Ovary (tissue), 3 donors: ENCODE data around the gene IL1RAPL2.

Experiments
- POLR2A ChIP-seq: fragments of 450-650 bp; IDR thresholded peaks from one replicate; pipeline ENCODE4 v1.6.1; 2017; ENCODE audit warnings: antibody characterized with exemption, mild to moderate bottlenecking, moderate library complexity
- TF ChIP-seq, protein P1 (sequence below), 3 donors: fragments of 450-650 bp in 2 of 3; fragments of 200-600 bp in 1 of 3; IDR thresholded peaks; one replicate each; pipeline versions ENCODE4 v1.5.1 to v1.8.0; 2016 to 2022; ENCODE audit warnings: antibody characterized with exemption in 3 of 3, mild to moderate bottlenecking in 1 of 3
- donor health status: DM: no; HTN: no; CAD: no.

DNA sequence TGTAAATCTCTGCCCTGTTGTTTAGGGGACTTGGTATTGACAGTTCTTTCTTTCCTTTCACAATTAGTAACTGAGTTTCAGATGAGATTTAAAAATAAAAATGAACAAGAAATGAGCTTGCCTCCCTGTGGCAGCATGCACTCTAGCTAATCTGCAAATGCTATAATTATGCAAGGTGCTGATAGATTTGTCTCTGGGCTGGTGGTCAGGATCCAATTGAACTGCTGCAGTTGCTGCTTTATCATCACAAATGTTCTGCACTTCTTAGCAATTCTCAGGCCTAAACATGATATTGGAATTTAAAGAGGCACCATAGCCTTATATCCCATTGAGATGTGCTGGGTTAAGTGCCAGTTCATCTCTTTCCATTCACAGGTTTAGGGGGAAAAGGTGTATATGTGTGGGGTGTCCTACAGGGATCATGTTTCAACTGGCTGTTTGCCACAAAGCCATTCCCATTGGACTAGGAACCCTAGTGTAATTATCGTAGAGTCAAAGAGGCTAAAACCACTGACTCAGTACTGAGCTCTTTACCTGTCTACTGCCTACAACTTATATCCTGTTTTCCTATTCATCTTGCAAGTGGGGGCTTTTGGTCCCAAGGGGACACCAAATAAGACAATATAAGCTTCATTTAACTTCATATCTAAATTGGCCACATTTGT lies 914.8 kb downstream of the IL1RAPL2 start:
- TF ChIP-seq POLR2A: no peak
- TF ChIP-seq, protein P1, sequence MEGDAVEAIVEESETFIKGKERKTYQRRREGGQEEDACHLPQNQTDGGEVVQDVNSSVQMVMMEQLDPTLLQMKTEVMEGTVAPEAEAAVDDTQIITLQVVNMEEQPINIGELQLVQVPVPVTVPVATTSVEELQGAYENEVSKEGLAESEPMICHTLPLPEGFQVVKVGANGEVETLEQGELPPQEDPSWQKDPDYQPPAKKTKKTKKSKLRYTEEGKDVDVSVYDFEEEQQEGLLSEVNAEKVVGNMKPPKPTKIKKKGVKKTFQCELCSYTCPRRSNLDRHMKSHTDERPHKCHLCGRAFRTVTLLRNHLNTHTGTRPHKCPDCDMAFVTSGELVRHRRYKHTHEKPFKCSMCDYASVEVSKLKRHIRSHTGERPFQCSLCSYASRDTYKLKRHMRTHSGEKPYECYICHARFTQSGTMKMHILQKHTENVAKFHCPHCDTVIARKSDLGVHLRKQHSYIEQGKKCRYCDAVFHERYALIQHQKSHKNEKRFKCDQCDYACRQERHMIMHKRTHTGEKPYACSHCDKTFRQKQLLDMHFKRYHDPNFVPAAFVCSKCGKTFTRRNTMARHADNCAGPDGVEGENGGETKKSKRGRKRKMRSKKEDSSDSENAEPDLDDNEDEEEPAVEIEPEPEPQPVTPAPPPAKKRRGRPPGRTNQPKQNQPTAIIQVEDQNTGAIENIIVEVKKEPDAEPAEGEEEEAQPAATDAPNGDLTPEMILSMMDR (IDR thresholded peaks at IDR 0.05): no peak
